Parathyroid adenoma (tissue), 2 donors: Measurements from ENCODE around the gene RPP40.

ENCODE experiments used
- H2AFZ ChIP-seq: fragments of 300-600 bp; sonication (generic); one replicate; pipeline ENCODE4 v1.7.0; 2017; ENCODE audit warnings: antibody characterized with exemption, mild to moderate bottlenecking
- H3K27ac ChIP-seq: fragments of 300-600 bp; sonication (generic); one replicate; pipeline ENCODE4 v1.7.0; 2017
- H3K27me3 ChIP-seq: fragments of 300-600 bp; sonication (generic); one replicate; pipeline ENCODE4 v1.7.0; 2017; ENCODE audit warnings: low read length; ENCODE audit not compliant: control insufficient read depth, insufficient read depth
- H3K36me3 ChIP-seq: fragments of 300-600 bp; sonication (generic); one replicate; pipeline ENCODE4 v1.7.0; 2017; ENCODE audit warnings: low read length; ENCODE audit not compliant: control insufficient read depth, insufficient read depth
- H3K4me1 ChIP-seq: fragments of 300-600 bp; sonication (generic); one replicate; pipeline ENCODE4 v1.7.0; 2017; ENCODE audit warnings: control low read depth
- H3K4me2 ChIP-seq: fragments of 300-600 bp; sonication (generic); one replicate; pipeline ENCODE4 v1.7.0; 2017; ENCODE audit warnings: low read length
- H3K4me3 ChIP-seq: fragments of 300-600 bp; sonication (generic); one replicate; pipeline ENCODE4 v1.7.0; 2017; ENCODE audit warnings: low read depth, low read length
- H3K79me2 ChIP-seq: fragments of 300-600 bp; sonication (generic); one replicate; pipeline ENCODE4 v1.7.0; 2017; ENCODE audit warnings: control low read depth
- H3K9ac ChIP-seq: fragments of 300-600 bp; sonication (generic); one replicate; pipeline ENCODE4 v1.7.0; 2017; ENCODE audit warnings: mild to moderate bottlenecking
- H3K9me3 ChIP-seq: fragments of 300-600 bp; sonication (generic); one replicate; pipeline ENCODE4 v1.7.0; 2017; ENCODE audit warnings: low read length; ENCODE audit not compliant: control insufficient read depth
- TF ChIP-seq, protein P1 (sequence below): fragments of 300-600 bp; sonication (generic); IDR thresholded peaks from one replicate; pipeline ENCODE4 v1.7.0; 2017; ENCODE audit warnings: antibody characterized with exemption, mild to moderate bottlenecking
- donor health status: primary hyperparathyroidism.

Gene RPP40

DNA sequence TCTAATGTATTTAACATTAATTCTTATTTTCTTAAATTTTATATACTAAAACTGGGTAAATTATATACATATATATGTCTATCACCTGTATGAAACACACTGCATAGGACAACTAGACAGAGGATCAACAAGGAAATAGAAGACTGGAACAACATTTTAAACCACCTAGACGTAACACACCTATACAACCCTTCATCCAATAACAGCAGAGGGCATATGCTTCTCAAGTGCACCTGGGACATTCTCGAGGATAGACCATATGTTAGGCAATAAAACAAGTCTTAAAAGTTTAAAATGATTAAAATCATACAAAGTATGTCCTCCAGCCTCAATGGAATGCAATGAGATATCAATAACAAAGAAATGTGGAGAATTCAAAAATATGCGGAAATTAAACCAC lies 45.2 kb downstream of the RPP40 start:
- Histone ChIP-seq H3K4me2 (no peak overlapping the region), H2AFZ (no peak overlapping the region), H3K9ac (no peak overlapping the region), H3K27me3 (no peaks in the 10 kb centered on the region), H3K4me1 (no peaks in the 10 kb centered on the region), H3K4me3 (no peak overlapping the region), H3K27ac (no peak overlapping the region), H3K79me2 (no peaks in the 10 kb centered on the region), H3K36me3 (no peaks in the 10 kb centered on the region), H3K9me3 (no peaks in the 10 kb centered on the region)
- TF ChIP-seq, protein P1, sequence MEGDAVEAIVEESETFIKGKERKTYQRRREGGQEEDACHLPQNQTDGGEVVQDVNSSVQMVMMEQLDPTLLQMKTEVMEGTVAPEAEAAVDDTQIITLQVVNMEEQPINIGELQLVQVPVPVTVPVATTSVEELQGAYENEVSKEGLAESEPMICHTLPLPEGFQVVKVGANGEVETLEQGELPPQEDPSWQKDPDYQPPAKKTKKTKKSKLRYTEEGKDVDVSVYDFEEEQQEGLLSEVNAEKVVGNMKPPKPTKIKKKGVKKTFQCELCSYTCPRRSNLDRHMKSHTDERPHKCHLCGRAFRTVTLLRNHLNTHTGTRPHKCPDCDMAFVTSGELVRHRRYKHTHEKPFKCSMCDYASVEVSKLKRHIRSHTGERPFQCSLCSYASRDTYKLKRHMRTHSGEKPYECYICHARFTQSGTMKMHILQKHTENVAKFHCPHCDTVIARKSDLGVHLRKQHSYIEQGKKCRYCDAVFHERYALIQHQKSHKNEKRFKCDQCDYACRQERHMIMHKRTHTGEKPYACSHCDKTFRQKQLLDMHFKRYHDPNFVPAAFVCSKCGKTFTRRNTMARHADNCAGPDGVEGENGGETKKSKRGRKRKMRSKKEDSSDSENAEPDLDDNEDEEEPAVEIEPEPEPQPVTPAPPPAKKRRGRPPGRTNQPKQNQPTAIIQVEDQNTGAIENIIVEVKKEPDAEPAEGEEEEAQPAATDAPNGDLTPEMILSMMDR, result no peak

DNA sequence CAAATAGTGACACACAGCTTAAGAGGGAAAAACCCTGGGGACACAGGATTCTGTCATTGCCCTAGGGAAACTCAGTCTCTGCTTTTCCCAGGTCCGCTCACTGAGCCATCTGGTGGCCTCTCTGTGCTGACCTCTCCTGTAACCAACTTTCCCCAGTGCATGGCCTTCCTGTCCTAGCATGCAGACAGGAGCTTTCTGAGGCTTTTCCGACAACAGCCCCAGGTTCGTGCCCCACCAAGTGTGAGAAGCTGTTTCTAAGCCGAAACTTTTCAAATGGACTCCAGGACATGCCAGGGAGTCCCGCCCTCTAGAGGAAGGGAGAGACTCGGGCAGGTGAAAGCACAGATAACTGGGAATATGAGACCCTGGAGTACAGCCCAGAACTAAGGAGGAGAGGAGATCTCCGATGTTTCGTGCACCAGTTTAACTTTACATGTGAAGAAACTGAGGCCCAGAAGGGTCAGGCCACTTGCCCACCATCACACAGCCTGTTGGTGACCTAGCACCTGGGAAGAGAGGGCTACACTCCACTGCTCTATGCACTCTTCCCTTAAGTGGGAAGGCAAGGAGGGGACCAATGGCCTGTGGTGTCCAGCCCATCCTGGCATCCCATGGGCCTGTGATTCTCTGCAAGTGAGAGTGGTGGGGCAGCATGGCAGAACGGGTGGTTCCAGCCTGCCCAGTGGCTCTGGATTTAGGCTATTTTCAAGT lies 46.2 kb downstream of the RPP40 start:
- H2AFZ ChIP-seq, result peak overlapping the region; percentile 56
- H3K9ac ChIP-seq, result no peak overlapping the region
- no peaks in the 10 kb centered on the region for H3K79me2 ChIP-seq
- no peak overlapping the region for H3K27ac ChIP-seq
- H3K4me3 ChIP-seq, result no peak overlapping the region
- no peaks in the 10 kb centered on the region for H3K4me1 ChIP-seq
- TF ChIP-seq, protein P1, result peak; percentile 35
- no peaks in the 10 kb centered on the region for H3K36me3 ChIP-seq
- no peaks in the 10 kb centered on the region for H3K27me3 ChIP-seq
- no peak overlapping the region for H3K4me2 ChIP-seq
- no peaks in the 10 kb centered on the region for H3K9me3 ChIP-seq

GRCh38 chr6:4956625-4957024 lies 47.2 kb downstream of the RPP40 start:
- Histone ChIP-seq H3K9ac (no peak overlapping the region), H3K27ac (no peak overlapping the region), H3K79me2 (no peaks in the 10 kb centered on the region), H3K27me3 (no peaks in the 10 kb centered on the region), H3K9me3 (no peaks in the 10 kb centered on the region), H3K36me3 (no peaks in the 10 kb centered on the region), H3K4me1 (no peaks in the 10 kb centered on the region), H3K4me3 (no peak overlapping the region), H2AFZ (no peak overlapping the region), H3K4me2 (no peak overlapping the region)
- TF ChIP-seq, protein P1, result no peak

GRCh38 chr6:4953440-4953839 lies 50.4 kb downstream of the RPP40 start:
- H3K36me3 ChIP-seq, result no peaks in the 10 kb centered on the region
- H3K4me2 ChIP-seq, result no peak overlapping the region
- no peaks in the 10 kb centered on the region for H3K79me2 ChIP-seq
- no peaks in the 10 kb centered on the region for H3K9me3 ChIP-seq
- no peak overlapping the region for H3K9ac ChIP-seq
- H2AFZ ChIP-seq, result no peak overlapping the region
- H3K27ac ChIP-seq, result no peak overlapping the region
- no peaks in the 10 kb centered on the region for H3K4me1 ChIP-seq
- TF ChIP-seq, protein P1, result no peak
- H3K27me3 ChIP-seq, result no peaks in the 10 kb centered on the region
- no peak overlapping the region for H3K4me3 ChIP-seq
